ENCODE measurements around the gene ZFP62.
A peak's percentile ranks its signal among the peaks of the same experiment; 100 is the strongest.

The ZFP62 gene

GRCh38 chr5:180866985-180867384 is 5.9 kb upstream of the ZFP62 start:
- DNase-seq, result no peak

- DNase-seq, result no peak
Measured at GRCh38 chr5:180865981-180866695, 5.1 kb upstream of the ZFP62 start.

GRCh38 chr5:180862645-180863044 is 1.6 kb upstream of the ZFP62 start:
- DNase-seq, result no peak

- peak in 1 of 2 experiments; percentile 51 for DNase-seq
Measured at GRCh38 chr5:180860273-180860886, 696 bp downstream of the ZFP62 start.

GRCh38 chr5:180858586-180858985 is 2.5 kb downstream of the ZFP62 start:
- DNase-seq, result no peak

- no peak for DNase-seq
Measured at GRCh38 chr5:180853848-180854176, 7.3 kb downstream of the ZFP62 start.

- no peak for DNase-seq
Measured at GRCh38 chr5:180853121-180853847, 7.8 kb downstream of the ZFP62 start.

- DNase-seq, result no peak
Measured at GRCh38 chr5:180852495-180852894, 8.6 kb downstream of the ZFP62 start.

GRCh38 chr5:180850434-180851078 is 10.5 kb downstream of the ZFP62 start:
- DNase-seq, result no peak

GRCh38 chr5:180849827-180850226 is 11.2 kb downstream of the ZFP62 start:
- no peak for DNase-seq

- no peak for DNase-seq
Measured at GRCh38 chr5:180848878-180849277, 12.2 kb downstream of the ZFP62 start.

- DNase-seq, result no peak
Measured at GRCh38 chr5:180848265-180848664, 12.8 kb downstream of the ZFP62 start.

GRCh38 chr5:180847026-180847425 is 14.1 kb downstream of the ZFP62 start:
- no peak for DNase-seq

GRCh38 chr5:180844858-180845257 is 16.2 kb downstream of the ZFP62 start:
- no peak for DNase-seq

GRCh38 chr5:180844432-180844831 is 16.6 kb downstream of the ZFP62 start:
- no peak for DNase-seq

GRCh38 chr5:180839935-180840334 is 21.1 kb downstream of the ZFP62 start:
- no peak for DNase-seq

GRCh38 chr5:180839227-180839626 is 21.8 kb downstream of the ZFP62 start:
- no peak for DNase-seq

GRCh38 chr5:180837478-180837877 is 23.6 kb downstream of the ZFP62 start:
- DNase-seq, result no peak

- no peak for DNase-seq
Measured at GRCh38 chr5:180832638-180833068, 28.4 kb downstream of the ZFP62 start.

GRCh38 chr5:180831139-180832093 is 29.7 kb downstream of the ZFP62 start:
- DNase-seq, result peak; percentile 29 to 45

GRCh38 chr5:180830253-180831138 is 30.6 kb downstream of the ZFP62 start:
- DNase-seq, result peak; percentile 21 to 40

Data from NCI-H187 (cell line).